Vagina (tissue), 2 donors: ENCODE measurements around the gene CKAP5.

ENCODE experiments used
- CTCF ChIP-seq, 3 experiments: fragments of 450-650 bp in 2 of 3; fragments of 200-600 bp in 1 of 3; sonication (generic) in 1 of 3; IDR thresholded peaks; one replicate each; pipeline ENCODE4 v1.5.1; 2017 to 2019; ENCODE audit warnings: antibody characterized with exemption in 3 of 3, mild to moderate bottlenecking in 2 of 3, moderate library complexity in 2 of 3
- POLR2AphosphoS5 ChIP-seq, 2 donors: sonication (generic); formaldehyde crosslinking; IDR thresholded peaks; one replicate each; pipeline ENCODE4 v1.9.0; 2017; ENCODE audit warnings: antibody characterized with exemption in 2 of 2, mild to moderate bottlenecking in 2 of 2, low read depth in 1 of 2; ENCODE audit not compliant: insufficient read depth in 1 of 2

GRCh38 chr11:46857666-46858065 lies 11.6 kb upstream of the CKAP5 start:
- TF ChIP-seq CTCF (IDR thresholded peaks at IDR 0.05) (no peak), POLR2AphosphoS5 (IDR thresholded peaks at IDR 0.05; ENCODE audit: insufficient read depth in 1 of 2, low read depth in 1 of 2) (no peak)
